K562 (cell line): ENCODE results near the gene FGF14. TPM values are rescaled to one million over a fixed set of nuclear protein-coding genes. Genes with fewer than 3 reads are reported as not detected.

Experiments used
- ATAC-seq: fragments of 200-7000 bp; cut with Tn5 transposase; 3 replicates; pipeline ENCODE4 v1.9.1; 2020; ENCODE audit warnings: moderate library complexity
- BruUV-seq: library from RNA; stranded (reverse); fragments of 400-500 nt; replicated peaks from 2 replicates; lab custom pipeline; 2021; lab: Mats Ljungman, UMichigan
- CTCF ChIA-PET: fragments of 300-600 bp; formaldehyde crosslinking; extraction: SDS; loops from one replicate; lab custom pipeline; 2021; ENCODE audit warnings: low intra/inter-chr PET ratio; lab: Yijun Ruan, JAX
- POLR2A ChIA-PET: fragments of 300-600, 350-650 bp; sonication (Branson Sonifier 250); formaldehyde crosslinking; extraction: SDS; loops from one replicate; lab custom pipeline; 2021; ENCODE audit warnings: antibody characterized with exemption, inconsistent platforms; lab: Yijun Ruan, JAX
- DNase-seq, 4 experiments: peaks; one replicate each; pipeline versions ENCODE4 v3.0.0 to v3.0.0-alpha.2; 2011 to 2018; ENCODE audit warnings: low spot score in 3 of 4, mixed read lengths in 3 of 4; ENCODE audit errors: extremely low read depth in 1 of 4
- FAIRE-seq: peaks from 2 replicates; lab custom pipeline; 2011; peaks lifted over from hg19 to GRCh38; lab: Jason Lieb, UNC
- H2AFZ ChIP-seq: 2 replicates; pipeline ENCODE4 v1.6.0; 2011; ENCODE audit warnings: low read depth, low read length, control low read depth, inconsistent platforms
- H3K27ac ChIP-seq: fragments of 200-600 bp; 3 replicates; pipeline ENCODE4 v1.8.0; 2011; ENCODE audit warnings: low read depth, mild to moderate bottlenecking, control low read depth, inconsistent platforms, low read length, moderate library complexity, mixed read lengths; ENCODE audit errors: extremely low read depth
- H3K27me3 ChIP-seq, 2 experiments: fragments of 300-600 bp in 1 of 2; 2 replicates in 1 of 2; 3 replicates in 1 of 2; pipeline versions ENCODE4 v1.6.0 to v1.8.0; 2011; ENCODE audit warnings: inconsistent platforms in 2 of 2, low read length in 2 of 2, mild to moderate bottlenecking in 1 of 2, mixed read lengths in 1 of 2, moderate library complexity in 1 of 2; ENCODE audit not compliant: control insufficient read depth in 2 of 2, insufficient read depth in 2 of 2
- H3K36me3 ChIP-seq: fragments of 300-600 bp; 3 replicates; pipeline ENCODE4 v1.8.0; 2011; ENCODE audit warnings: mild to moderate bottlenecking, low read length, inconsistent platforms; ENCODE audit not compliant: control insufficient read depth, insufficient read depth
- H3K4me1 ChIP-seq, 2 experiments: fragments of 200-600 bp in 1 of 2; replicated peaks in 1 of 2; 2 replicates in 1 of 2; 3 replicates in 1 of 2; pipeline versions ENCODE4 v1.5.1 to v1.8.0; 2011; ENCODE audit warnings: inconsistent platforms in 2 of 2, low read length in 2 of 2, mild to moderate bottlenecking in 1 of 2, mixed read lengths in 1 of 2, moderate library complexity in 1 of 2; ENCODE audit not compliant: control insufficient read depth in 2 of 2, insufficient read depth in 2 of 2
- H3K4me2 ChIP-seq: 2 replicates; pipeline ENCODE4 v1.6.1; 2011; ENCODE audit warnings: low read length, control low read depth, inconsistent platforms, mixed read lengths; ENCODE audit not compliant: insufficient read depth
- H3K4me3 ChIP-seq: fragments of 200-600 bp; sonication (generic), shearing (Covaris generic); 2 replicates; pipeline ENCODE4 v1.5.1; 2016; ENCODE audit warnings: control low read depth, inconsistent platforms
- H3K79me2 ChIP-seq: fragments of 200-600 bp; 3 replicates; pipeline ENCODE4 v1.8.0; 2011; ENCODE audit warnings: low read length, inconsistent platforms; ENCODE audit not compliant: control insufficient read depth, insufficient read depth
- H3K9ac ChIP-seq, 2 experiments: 2 replicates each; pipeline versions ENCODE4 v1.6.0 to v1.6.1; 2011; ENCODE audit warnings: low read depth in 2 of 2, low read length in 2 of 2, control low read depth in 1 of 2, inconsistent platforms in 1 of 2, mild to moderate bottlenecking in 1 of 2, mixed read lengths in 1 of 2; ENCODE audit not compliant: insufficient read depth in 1 of 2
- H3K9me1 ChIP-seq: one replicate; pipeline ENCODE4 v1.6.0; 2011; ENCODE audit warnings: inconsistent platforms, mild to moderate bottlenecking, low read length, moderate library complexity; ENCODE audit not compliant: control insufficient read depth, insufficient read depth
- H3K9me3 ChIP-seq: replicated peaks from 2 replicates; pipeline ENCODE4 v1.5.1; 2011; ENCODE audit warnings: low read depth, low read length, inconsistent platforms; ENCODE audit not compliant: control insufficient read depth, insufficient read depth
- H4K20me1 ChIP-seq: replicated peaks from 2 replicates; pipeline ENCODE4 v1.6.1; 2011; ENCODE audit warnings: low read length, inconsistent platforms, mixed read lengths; ENCODE audit not compliant: control insufficient read depth, insufficient read depth
- ARID2 ChIP-seq: fragments of 450-650 bp; IDR thresholded peaks from 2 replicates; pipeline ENCODE4 v1.6.1; 2017; ENCODE audit warnings: antibody characterized with exemption, mild to moderate bottlenecking
- BCL6 ChIP-seq: fragments of 250-450 bp; sonication (Bioruptor Pico); IDR thresholded peaks from 2 replicates; pipeline ENCODE4 v1.4.0; 2020
- HDAC3 ChIP-seq: fragments of 450-650 bp; IDR thresholded peaks from 2 replicates; pipeline ENCODE4 v1.6.1; 2018; ENCODE audit warnings: borderline replicate concordance, mild to moderate bottlenecking, moderate library complexity; ENCODE audit not compliant: partially characterized antibody
- HMG20A ChIP-seq: fragments of 450-650 bp; formaldehyde crosslinking; conservative IDR thresholded peaks from 2 replicates; pipeline ENCODE4 v1.4.0; 2020; ENCODE audit warnings: mild to moderate bottlenecking, mixed read lengths
- KLF6 ChIP-seq: fragments of 250-450 bp; sonication (Bioruptor Pico); IDR thresholded peaks from 2 replicates; pipeline ENCODE4 v1.4.0; 2020; ENCODE audit warnings: mild to moderate bottlenecking, moderate library complexity, borderline replicate concordance
- PHF8 ChIP-seq: fragments of 200-600 bp; sonication (generic); IDR thresholded peaks from 2 replicates; pipeline ENCODE4 v1.6.1; 2012; ENCODE audit warnings: mixed run types, mild to moderate bottlenecking, inconsistent platforms, low read length, moderate library complexity, borderline replicate concordance
- SETDB1 ChIP-seq: IDR thresholded peaks from one replicate; pipeline ENCODE4 v1.6.1; 2012; ENCODE audit warnings: low read length, control low read depth, inconsistent platforms
- SUPT5H ChIP-seq: fragments of 450-650 bp; IDR thresholded peaks from 2 replicates; pipeline ENCODE4 v1.6.1; 2016
- ZBED1 ChIP-seq: IDR thresholded peaks from 2 replicates; pipeline ENCODE4 v1.6.1; 2014
- WGBS: fragments of 100-300 bp; shearing (Covaris generic); methylation state at CpG from one replicate; pipeline ENCODE4 v1.1.6; 2016; ENCODE audit warnings: low coverage, mixed read lengths; ENCODE audit not compliant: insufficient coverage; ENCODE audit errors: missing lambda C conversion rate; 5-methylcytosine and 5-hydroxymethylcytosine counted together
- in situ Hi-C: fragments of 300-500 bp; cut with MboI; formaldehyde crosslinking; loops from 4 replicates; pipeline ENCODE4 v1.15.0; 2018; ENCODE audit warnings: inconsistent platforms, mixed read lengths
- intact Hi-C: fragments of 100-400 bp; cut with micrococcal nuclease; formaldehyde crosslinking; loops from 2 replicates; pipeline ENCODE4 v1.14.2; 2022
- polyA plus RNA-seq, 8 experiments: library from polyadenylated mRNA; depleted of rRNA in 4 of 8; stranded (reverse) in 5 of 8; unstranded in 3 of 8; fragments of >200 nt; fragmentation: Nextera tagmentation in 2 of 8; fragmentation: Illumina TruSeq in 1 of 8; extraction: Ambion mirVana in 2 of 8; extraction: Trizol in 1 of 8; gene quantifications; 2 replicates each; pipeline versions ENCODE4 v1.2.1 to v1.2.3, GENCODE V29; 2011 to 2014; ENCODE audit warnings: inconsistent platforms in 1 of 8, missing spikeins in 1 of 8
- total RNA-seq, 7 experiments: library from RNA; depleted of rRNA in 6 of 7; stranded (reverse); fragments of >200 nt in 6 of 7; fragmentation: Illumina TruSeq in 2 of 7; extraction: Trizol in 2 of 7; gene quantifications; 2 replicates each; pipeline versions ENCODE4 v1.2.1 to v1.2.3, GENCODE V29; 2011 to 2021; ENCODE audit warnings: low replicate concordance in 1 of 7
- TF ChIP-seq, protein P1 (sequence below): sonication (generic); formaldehyde crosslinking; IDR thresholded peaks from 2 replicates; pipeline ENCODE4 v1.8.1; 2023; ENCODE audit warnings: mild to moderate bottlenecking, missing genetic modification reagents, moderate library complexity
- TF ChIP-seq, protein P2 (sequence below): fragments of 200-600 bp; sonication (generic); IDR thresholded peaks from one replicate; pipeline ENCODE4 v1.6.1; 2012; ENCODE audit warnings: mild to moderate bottlenecking, low read depth, low read length, inconsistent platforms

FGF14 gene
- total and polyA plus RNA-seq, 9 of the 15 experiments (the other 6 are each of a cell fraction or from before 2014, with no cell fraction given) = not detected

DNA sequence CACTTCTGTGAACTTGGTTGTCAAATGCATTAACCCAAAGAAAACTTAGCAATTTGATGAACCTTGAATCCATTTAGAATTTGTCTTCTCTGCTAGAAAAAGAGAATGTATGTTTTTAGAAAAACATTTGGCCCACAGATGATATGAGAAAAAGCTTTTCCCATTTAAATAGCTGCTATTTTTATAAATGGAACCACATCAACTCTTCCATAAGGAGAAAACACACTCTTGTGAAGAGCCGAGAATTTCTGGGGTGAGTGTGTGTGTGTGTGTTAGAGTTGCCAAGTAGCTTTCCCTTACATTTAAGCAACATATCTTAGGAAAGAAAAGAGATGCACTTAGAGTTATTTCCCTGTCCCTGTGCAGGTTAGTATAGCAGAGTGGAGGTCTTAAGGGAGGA lies 626.6 kb downstream of the FGF14 start:
- no peak overlapping the region for H2AFZ ChIP-seq
- in situ Hi-C loops = no loop called here
- no TSS peak for BruUV-seq
- DNase-seq (no peak), ATAC-seq (no peak), FAIRE-seq (no peak)
- intact Hi-C loops = no loop called here
- 9% methylated on average over 1 of the region's 1 CpG for WGBS
- no peaks in the 10 kb centered on the region for H4K20me1 ChIP-seq
- no peak overlapping the region for H3K9ac ChIP-seq
- no peaks in the 10 kb centered on the region for H3K4me1 ChIP-seq
- H3K4me3 ChIP-seq = no peak overlapping the region
- H3K27me3 ChIP-seq = no peaks in the 10 kb centered on the region
- no peak overlapping the region for H3K27ac ChIP-seq
- no peaks in the 10 kb centered on the region for H3K79me2 ChIP-seq
- no peaks in the 10 kb centered on the region for H3K9me3 ChIP-seq
- no peak overlapping the region for H3K4me2 ChIP-seq
- no peaks in the 10 kb centered on the region for H3K36me3 ChIP-seq
- CTCF ChIA-PET = no interaction called here
- POLR2A ChIA-PET = no interaction called here
- H3K9me1 ChIP-seq = no peaks in the 10 kb centered on the region
- TF ChIP-seq BCL6 (CRISPR knock-in tag) (no peak), ARID2 (no peak), KLF6 (no peak), SUPT5H (no peak), HMG20A (CRISPR knock-in tag) (no peak), SETDB1 (no peak), PHF8 (no peak), ZBED1 (no peak), HDAC3 (no peak)
- TF ChIP-seq, protein P1, sequence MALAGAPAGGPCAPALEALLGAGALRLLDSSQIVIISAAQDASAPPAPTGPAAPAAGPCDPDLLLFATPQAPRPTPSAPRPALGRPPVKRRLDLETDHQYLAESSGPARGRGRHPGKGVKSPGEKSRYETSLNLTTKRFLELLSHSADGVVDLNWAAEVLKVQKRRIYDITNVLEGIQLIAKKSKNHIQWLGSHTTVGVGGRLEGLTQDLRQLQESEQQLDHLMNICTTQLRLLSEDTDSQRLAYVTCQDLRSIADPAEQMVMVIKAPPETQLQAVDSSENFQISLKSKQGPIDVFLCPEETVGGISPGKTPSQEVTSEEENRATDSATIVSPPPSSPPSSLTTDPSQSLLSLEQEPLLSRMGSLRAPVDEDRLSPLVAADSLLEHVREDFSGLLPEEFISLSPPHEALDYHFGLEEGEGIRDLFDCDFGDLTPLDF (CRISPR knock-in tag) = no peak
- TF ChIP-seq, protein P2, sequence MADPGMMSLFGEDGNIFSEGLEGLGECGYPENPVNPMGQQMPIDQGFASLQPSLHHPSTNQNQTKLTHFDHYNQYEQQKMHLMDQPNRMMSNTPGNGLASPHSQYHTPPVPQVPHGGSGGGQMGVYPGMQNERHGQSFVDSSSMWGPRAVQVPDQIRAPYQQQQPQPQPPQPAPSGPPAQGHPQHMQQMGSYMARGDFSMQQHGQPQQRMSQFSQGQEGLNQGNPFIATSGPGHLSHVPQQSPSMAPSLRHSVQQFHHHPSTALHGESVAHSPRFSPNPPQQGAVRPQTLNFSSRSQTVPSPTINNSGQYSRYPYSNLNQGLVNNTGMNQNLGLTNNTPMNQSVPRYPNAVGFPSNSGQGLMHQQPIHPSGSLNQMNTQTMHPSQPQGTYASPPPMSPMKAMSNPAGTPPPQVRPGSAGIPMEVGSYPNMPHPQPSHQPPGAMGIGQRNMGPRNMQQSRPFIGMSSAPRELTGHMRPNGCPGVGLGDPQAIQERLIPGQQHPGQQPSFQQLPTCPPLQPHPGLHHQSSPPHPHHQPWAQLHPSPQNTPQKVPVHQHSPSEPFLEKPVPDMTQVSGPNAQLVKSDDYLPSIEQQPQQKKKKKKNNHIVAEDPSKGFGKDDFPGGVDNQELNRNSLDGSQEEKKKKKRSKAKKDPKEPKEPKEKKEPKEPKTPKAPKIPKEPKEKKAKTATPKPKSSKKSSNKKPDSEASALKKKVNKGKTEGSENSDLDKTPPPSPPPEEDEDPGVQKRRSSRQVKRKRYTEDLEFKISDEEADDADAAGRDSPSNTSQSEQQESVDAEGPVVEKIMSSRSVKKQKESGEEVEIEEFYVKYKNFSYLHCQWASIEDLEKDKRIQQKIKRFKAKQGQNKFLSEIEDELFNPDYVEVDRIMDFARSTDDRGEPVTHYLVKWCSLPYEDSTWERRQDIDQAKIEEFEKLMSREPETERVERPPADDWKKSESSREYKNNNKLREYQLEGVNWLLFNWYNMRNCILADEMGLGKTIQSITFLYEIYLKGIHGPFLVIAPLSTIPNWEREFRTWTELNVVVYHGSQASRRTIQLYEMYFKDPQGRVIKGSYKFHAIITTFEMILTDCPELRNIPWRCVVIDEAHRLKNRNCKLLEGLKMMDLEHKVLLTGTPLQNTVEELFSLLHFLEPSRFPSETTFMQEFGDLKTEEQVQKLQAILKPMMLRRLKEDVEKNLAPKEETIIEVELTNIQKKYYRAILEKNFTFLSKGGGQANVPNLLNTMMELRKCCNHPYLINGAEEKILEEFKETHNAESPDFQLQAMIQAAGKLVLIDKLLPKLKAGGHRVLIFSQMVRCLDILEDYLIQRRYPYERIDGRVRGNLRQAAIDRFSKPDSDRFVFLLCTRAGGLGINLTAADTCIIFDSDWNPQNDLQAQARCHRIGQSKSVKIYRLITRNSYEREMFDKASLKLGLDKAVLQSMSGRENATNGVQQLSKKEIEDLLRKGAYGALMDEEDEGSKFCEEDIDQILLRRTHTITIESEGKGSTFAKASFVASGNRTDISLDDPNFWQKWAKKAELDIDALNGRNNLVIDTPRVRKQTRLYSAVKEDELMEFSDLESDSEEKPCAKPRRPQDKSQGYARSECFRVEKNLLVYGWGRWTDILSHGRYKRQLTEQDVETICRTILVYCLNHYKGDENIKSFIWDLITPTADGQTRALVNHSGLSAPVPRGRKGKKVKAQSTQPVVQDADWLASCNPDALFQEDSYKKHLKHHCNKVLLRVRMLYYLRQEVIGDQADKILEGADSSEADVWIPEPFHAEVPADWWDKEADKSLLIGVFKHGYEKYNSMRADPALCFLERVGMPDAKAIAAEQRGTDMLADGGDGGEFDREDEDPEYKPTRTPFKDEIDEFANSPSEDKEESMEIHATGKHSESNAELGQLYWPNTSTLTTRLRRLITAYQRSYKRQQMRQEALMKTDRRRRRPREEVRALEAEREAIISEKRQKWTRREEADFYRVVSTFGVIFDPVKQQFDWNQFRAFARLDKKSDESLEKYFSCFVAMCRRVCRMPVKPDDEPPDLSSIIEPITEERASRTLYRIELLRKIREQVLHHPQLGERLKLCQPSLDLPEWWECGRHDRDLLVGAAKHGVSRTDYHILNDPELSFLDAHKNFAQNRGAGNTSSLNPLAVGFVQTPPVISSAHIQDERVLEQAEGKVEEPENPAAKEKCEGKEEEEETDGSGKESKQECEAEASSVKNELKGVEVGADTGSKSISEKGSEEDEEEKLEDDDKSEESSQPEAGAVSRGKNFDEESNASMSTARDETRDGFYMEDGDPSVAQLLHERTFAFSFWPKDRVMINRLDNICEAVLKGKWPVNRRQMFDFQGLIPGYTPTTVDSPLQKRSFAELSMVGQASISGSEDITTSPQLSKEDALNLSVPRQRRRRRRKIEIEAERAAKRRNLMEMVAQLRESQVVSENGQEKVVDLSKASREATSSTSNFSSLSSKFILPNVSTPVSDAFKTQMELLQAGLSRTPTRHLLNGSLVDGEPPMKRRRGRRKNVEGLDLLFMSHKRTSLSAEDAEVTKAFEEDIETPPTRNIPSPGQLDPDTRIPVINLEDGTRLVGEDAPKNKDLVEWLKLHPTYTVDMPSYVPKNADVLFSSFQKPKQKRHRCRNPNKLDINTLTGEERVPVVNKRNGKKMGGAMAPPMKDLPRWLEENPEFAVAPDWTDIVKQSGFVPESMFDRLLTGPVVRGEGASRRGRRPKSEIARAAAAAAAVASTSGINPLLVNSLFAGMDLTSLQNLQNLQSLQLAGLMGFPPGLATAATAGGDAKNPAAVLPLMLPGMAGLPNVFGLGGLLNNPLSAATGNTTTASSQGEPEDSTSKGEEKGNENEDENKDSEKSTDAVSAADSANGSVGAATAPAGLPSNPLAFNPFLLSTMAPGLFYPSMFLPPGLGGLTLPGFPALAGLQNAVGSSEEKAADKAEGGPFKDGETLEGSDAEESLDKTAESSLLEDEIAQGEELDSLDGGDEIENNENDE = no peak
